CD14-positive monocyte (primary cell): Measurements from ENCODE around the gene RIMBP2. TPM values are rescaled to one million over a fixed set of nuclear protein-coding genes. Genes with fewer than 3 reads are reported as not detected.

ENCODE experiments used
- DNase-seq, 3 donors: peaks; one replicate each; pipeline ENCODE4 v3.0.0-alpha.2; 2011 to 2022
- H2AFZ ChIP-seq: 2 replicates; pipeline ENCODE4 v1.6.0; 2012; ENCODE audit warnings: mild to moderate bottlenecking, low read depth, low read length, inconsistent platforms; ENCODE audit not compliant: insufficient read depth, poor library complexity, severe bottlenecking
- H3K27ac ChIP-seq, 2 donors: 1 replicate in 1 of 2; 2 replicates in 1 of 2; pipeline ENCODE4 v1.5.1; 2012 to 2013; ENCODE audit warnings: low read length in 2 of 2, control low read depth in 1 of 2, inconsistent platforms in 1 of 2, low read depth in 1 of 2, mild to moderate bottlenecking in 1 of 2
- H3K27me3 ChIP-seq, 2 donors: one replicate each; pipeline versions ENCODE4 v1.6.0 to v1.6.1; 2011 to 2013; ENCODE audit warnings: low read length in 2 of 2; ENCODE audit not compliant: control insufficient read depth in 2 of 2, insufficient read depth in 2 of 2
- H3K36me3 ChIP-seq, 2 donors: replicated peaks in 1 of 2; 1 replicate in 1 of 2; 2 replicates in 1 of 2; pipeline versions ENCODE4 v1.5.1 to v1.6.1; 2012 to 2013; ENCODE audit warnings: low read length in 2 of 2, control low read depth in 1 of 2, inconsistent platforms in 1 of 2, mild to moderate bottlenecking in 1 of 2; ENCODE audit not compliant: insufficient read depth in 2 of 2, control insufficient read depth in 1 of 2
- H3K4me1 ChIP-seq, 2 donors: 1 replicate in 1 of 2; 2 replicates in 1 of 2; pipeline versions ENCODE4 v1.5.1 to v1.6.1; 2012 to 2013; ENCODE audit warnings: low read length in 2 of 2, control low read depth in 1 of 2, inconsistent platforms in 1 of 2, mild to moderate bottlenecking in 1 of 2, moderate library complexity in 1 of 2; ENCODE audit not compliant: insufficient read depth in 2 of 2, control insufficient read depth in 1 of 2
- H3K4me2 ChIP-seq: replicated peaks from 2 replicates; pipeline ENCODE3; 2012; ENCODE audit warnings: low read length, moderate library complexity, mild to moderate bottlenecking; ENCODE audit not compliant: poor library complexity, severe bottlenecking; ENCODE audit errors: extremely low read depth
- H3K4me3 ChIP-seq, 3 experiments: fragments of 200-600 bp in 1 of 3; sonication (generic) in 1 of 3; replicated peaks in 1 of 3; 1 replicate in 2 of 3; 2 replicates in 1 of 3; pipeline ENCODE4 v1.5.1; 2011 to 2013; ENCODE audit warnings: low read length in 3 of 3, mild to moderate bottlenecking in 3 of 3, control low read depth in 2 of 3, low read depth in 2 of 3, inconsistent platforms in 1 of 3, moderate library complexity in 1 of 3
- H3K79me2 ChIP-seq: 2 replicates; pipeline ENCODE4 v1.6.0; 2012; ENCODE audit warnings: mild to moderate bottlenecking, control low read depth, inconsistent platforms, low read length, moderate library complexity; ENCODE audit not compliant: insufficient read depth
- H3K9ac ChIP-seq: 2 replicates; pipeline ENCODE4 v1.6.0; 2017; ENCODE audit warnings: low read length, mild to moderate bottlenecking; ENCODE audit not compliant: insufficient read depth, poor library complexity, severe bottlenecking
- H3K9me3 ChIP-seq, 2 donors: replicated peaks in 1 of 2; 1 replicate in 1 of 2; 2 replicates in 1 of 2; pipeline versions ENCODE4 v1.5.1 to v1.6.1; 2012 to 2013; ENCODE audit warnings: low read length in 2 of 2, control low read depth in 1 of 2; ENCODE audit not compliant: control insufficient read depth in 1 of 2, insufficient read depth in 1 of 2
- H4K20me1 ChIP-seq: 2 replicates; pipeline ENCODE4 v1.6.0; 2012; ENCODE audit warnings: mild to moderate bottlenecking, low read length, control low read depth, moderate library complexity; ENCODE audit not compliant: insufficient read depth
- H3K27ac Mint-ChIP-seq, 7 donors: one replicate each; pipeline ENCODE4 v1.8.0; 2020; ENCODE audit warnings: mild to moderate bottlenecking in 7 of 7, mixed read lengths in 7 of 7, moderate library complexity in 6 of 7, inconsistent platforms in 2 of 7
- H3K27me3 Mint-ChIP-seq, 3 donors: one replicate each; pipeline ENCODE4 v1.8.0; 2021 to 2022; ENCODE audit warnings: low read depth in 3 of 3, mild to moderate bottlenecking in 3 of 3, mixed read lengths in 3 of 3, moderate library complexity in 3 of 3, inconsistent platforms in 1 of 3
- H3K36me3 Mint-ChIP-seq, 2 donors: one replicate each; pipeline ENCODE4 v1.8.0; 2020; ENCODE audit warnings: mixed read lengths in 2 of 2, inconsistent platforms in 1 of 2, mild to moderate bottlenecking in 1 of 2
- H3K4me1 Mint-ChIP-seq: one replicate; pipeline ENCODE4 v1.8.0; 2020; ENCODE audit warnings: mild to moderate bottlenecking, mixed read lengths
- H3K4me3 Mint-ChIP-seq, 2 donors: one replicate each; pipeline ENCODE4 v1.8.0; 2020; ENCODE audit warnings: mild to moderate bottlenecking in 2 of 2, mixed read lengths in 2 of 2, moderate library complexity in 1 of 2
- H3K9me3 Mint-ChIP-seq, 7 donors: one replicate each; pipeline ENCODE4 v1.8.0; 2020 to 2022; ENCODE audit warnings: mixed read lengths in 7 of 7, mild to moderate bottlenecking in 6 of 7, moderate library complexity in 6 of 7, inconsistent platforms in 2 of 7
- CTCF ChIP-seq: fragments of 200-600 bp; IDR thresholded peaks from one replicate; pipeline ENCODE4 v1.8.0; 2022; ENCODE audit warnings: antibody characterized with exemption, mild to moderate bottlenecking
- WGBS: methylation state at CpG from one replicate; pipeline ENCODE4 v1.1.5; 2013; ENCODE audit warnings: missing lambda C conversion rate; ENCODE audit not compliant: insufficient coverage; 5-methylcytosine and 5-hydroxymethylcytosine counted together
- intact Hi-C, 2 donors: fragments of 100-400 bp; cut with micrococcal nuclease; formaldehyde crosslinking; loops; one replicate each; pipeline versions ENCODE4 v1.15.0 to v1.15.1; 2023
- polyA plus RNA-seq, 3 donors: library from polyadenylated mRNA; depleted of rRNA in 1 of 3; unstranded in 2 of 3; stranded (reverse) in 1 of 3; fragments of 300-500 nt in 2 of 3; fragments of >200 nt in 1 of 3; fragmentation: Illumina TruSeq in 2 of 3; gene quantifications; 1 replicate in 2 of 3; 2 replicates in 1 of 3; pipeline ENCODE4 v1.2.3, GENCODE V29; 2012 to 2021

RIMBP2 gene
- polyA plus RNA-seq, 3 donors, result not detected

GRCh38 chr12:130557886-130558765 lies 158.0 kb downstream of the RIMBP2 start:
- no peak overlapping the region for H3K4me2 ChIP-seq
- no peak overlapping the region for H3K4me3 Mint-ChIP-seq

DNA sequence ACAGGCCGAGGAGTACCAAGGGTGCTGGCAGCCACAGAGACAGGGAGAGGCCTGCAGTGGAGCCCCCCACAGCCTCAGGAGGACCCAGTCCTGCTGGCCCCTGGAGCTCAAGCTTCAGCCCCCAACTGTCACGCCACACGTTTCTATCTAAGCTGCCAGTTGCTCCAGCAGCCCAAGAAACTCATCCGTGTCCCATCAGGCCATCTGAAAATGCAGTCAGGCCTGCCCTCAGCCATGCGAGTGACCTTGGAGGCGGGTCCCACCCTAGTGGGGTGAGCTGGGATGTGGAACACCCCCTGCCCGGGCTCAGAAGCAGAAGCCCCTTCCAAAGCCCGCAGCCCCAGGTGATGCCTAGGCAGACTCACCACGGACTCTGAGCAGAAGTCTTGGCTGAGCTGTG lies 158.9 kb downstream of the RIMBP2 start:
- Histone ChIP-seq H3K4me2 (no peak overlapping the region), H3K4me3 (no peak overlapping the region), H3K79me2 (no peaks in the 10 kb centered on the region), H3K4me1 (no peaks in the 10 kb centered on the region), H2AFZ (no peak overlapping the region), H3K9ac (no peak overlapping the region), H3K27me3 (no peaks in the 10 kb centered on the region), H4K20me1 (no peaks in the 10 kb centered on the region), H3K27ac (no peak overlapping the region), H3K9me3 (no peaks in the 10 kb centered on the region), H3K36me3 (no peaks in the 10 kb centered on the region)
- H3K36me3 Mint-ChIP-seq, result no peaks in the 10 kb centered on the region
- H3K4me1 Mint-ChIP-seq, result no peaks in the 10 kb centered on the region
- no peak overlapping the region for H3K4me3 Mint-ChIP-seq
- intact Hi-C loops, result no loop called here
- peaks cover 0 to 2% (median 0%) of the 10 kb centered on the region in 7 donors for H3K9me3 Mint-ChIP-seq
- no peak overlapping the region for H3K27ac Mint-ChIP-seq
- WGBS, result 85% methylated on average over 8 of the region's 9 CpGs
- no peak for DNase-seq
- H3K27me3 Mint-ChIP-seq, result peaks cover 1 to 4% (median 4%) of the 10 kb centered on the region in 3 donors
- no peak for TF ChIP-seq CTCF

More at GRCh38 chr12:130557886-130558765, 158.0 kb downstream of the RIMBP2 start:
- H3K27me3 ChIP-seq, result no peaks in the 10 kb centered on the region
- no peaks in the 10 kb centered on the region for H3K36me3 Mint-ChIP-seq
- no peaks in the 10 kb centered on the region for H3K36me3 ChIP-seq
- intact Hi-C loops, result no loop called here
- peaks cover 0 to 2% (median 0%) of the 10 kb centered on the region in 7 donors for H3K9me3 Mint-ChIP-seq
- H3K4me3 ChIP-seq, result no peak overlapping the region
- no peak overlapping the region for H2AFZ ChIP-seq
- H3K9me3 ChIP-seq, result no peaks in the 10 kb centered on the region
- no peak overlapping the region for H3K27ac Mint-ChIP-seq
- H3K9ac ChIP-seq, result no peak overlapping the region
- H3K4me1 Mint-ChIP-seq, result no peaks in the 10 kb centered on the region
- H3K27ac ChIP-seq, result no peak overlapping the region
- H3K27me3 Mint-ChIP-seq, result peaks cover 1 to 4% (median 4%) of the 10 kb centered on the region in 3 donors
- no peak for DNase-seq
- H3K79me2 ChIP-seq, result no peaks in the 10 kb centered on the region
- no peaks in the 10 kb centered on the region for H4K20me1 ChIP-seq
- WGBS, result 68% methylated on average over 12 of the region's 16 CpGs
- TF ChIP-seq CTCF, result no peak
- H3K4me1 ChIP-seq, result no peaks in the 10 kb centered on the region
